Urothelium cell line (cell line): Measurements from ENCODE around the gene DCHS2.

Source experiments
- DNase-seq: peaks from one replicate; pipeline ENCODE4 v3.0.0; 2011; ENCODE audit warnings: low spot score, mixed read lengths
- FAIRE-seq: peaks from 2 replicates; lab custom pipeline; 2011; peaks lifted over from hg19 to GRCh38; lab: Jason Lieb, UNC

The DCHS2 gene, protein sequence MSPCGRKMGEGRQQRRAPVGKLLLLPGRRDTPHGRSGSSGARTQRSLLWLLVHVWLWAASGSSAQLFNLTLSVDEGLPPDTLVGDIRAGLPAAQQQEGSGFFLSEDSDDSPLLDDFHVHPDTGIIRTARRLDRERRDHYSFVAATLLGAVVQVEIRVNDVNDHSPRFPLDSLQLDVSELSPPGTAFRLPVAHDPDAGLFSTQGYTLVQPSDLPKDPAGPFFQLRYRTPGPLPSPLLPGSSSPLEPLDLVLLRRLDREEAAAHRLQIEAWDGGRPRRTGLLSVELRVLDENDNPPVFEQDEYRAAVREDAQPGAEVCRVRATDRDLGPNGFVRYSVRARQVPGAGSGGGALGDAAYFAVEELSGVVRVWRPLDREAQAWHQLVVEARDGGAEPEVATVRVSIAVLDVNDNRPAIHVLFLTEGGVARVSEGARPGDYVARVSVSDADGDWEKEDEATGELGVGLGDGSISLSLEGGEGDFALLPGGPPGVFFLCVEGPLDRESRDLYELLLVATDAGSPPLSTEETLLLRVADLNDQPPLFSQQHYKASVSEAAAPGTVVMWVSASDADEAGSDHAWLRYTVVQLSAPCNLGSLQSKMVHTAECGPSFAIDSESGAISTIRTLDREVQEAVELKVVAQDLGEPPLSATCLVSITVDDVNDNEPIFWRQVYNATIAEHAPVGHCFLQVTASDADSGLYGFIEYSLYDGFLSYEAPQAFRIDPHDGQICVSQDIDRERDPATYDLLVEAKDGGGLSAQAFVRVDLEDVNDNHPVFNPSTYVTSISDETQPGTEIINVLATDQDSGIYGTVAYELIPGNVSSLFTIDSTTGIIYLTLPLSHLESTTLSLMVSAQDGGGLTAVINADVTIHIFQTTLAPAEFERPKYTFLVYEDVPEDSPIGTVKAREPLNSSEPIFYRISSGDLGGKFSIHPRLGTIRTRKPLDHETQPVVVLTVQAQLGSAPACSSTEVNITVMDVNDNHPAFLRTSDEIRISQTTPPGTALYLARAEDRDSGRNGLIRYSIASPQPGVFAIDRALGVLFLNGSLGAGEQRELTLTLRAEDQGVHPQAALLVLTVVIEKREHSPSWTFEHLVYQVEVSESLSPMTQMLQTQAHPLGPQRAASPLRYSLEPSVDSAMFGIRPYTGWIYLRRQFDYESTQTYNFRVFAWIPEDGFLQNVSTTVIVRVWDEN (N-terminal part only)

GRCh38 chr4:154491341-154492271 is at the start of gene DCHS2:
TSS of gene DCHS2 (minus strand) at chr4:154491799. CDS start at chr4:154491355, 444 bp downstream.
- FAIRE-seq (peak; percentile 61), DNase-seq (peak; percentile 80)

DNA sequence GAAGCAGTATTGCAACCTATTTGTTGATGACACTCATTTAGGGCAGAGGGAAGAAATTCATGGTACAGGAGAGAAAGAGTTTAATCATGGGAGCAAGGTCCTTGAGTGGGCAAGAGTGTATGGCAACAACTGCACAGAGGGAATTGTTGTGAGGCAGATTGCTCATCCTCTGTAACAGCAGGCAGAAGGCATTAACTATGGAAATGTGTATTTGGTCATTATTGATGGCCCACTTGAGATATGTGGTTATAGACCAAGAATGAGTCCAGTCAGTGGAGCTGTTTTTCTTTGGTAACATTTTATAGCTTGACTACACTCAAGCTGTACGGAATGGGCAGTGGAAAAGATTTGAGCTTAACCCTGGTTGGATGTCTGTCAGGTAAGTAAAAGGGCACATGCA is 42.7 kb upstream of the DCHS2 start:
- DNase-seq (no peak), FAIRE-seq (no peak)

DNA sequence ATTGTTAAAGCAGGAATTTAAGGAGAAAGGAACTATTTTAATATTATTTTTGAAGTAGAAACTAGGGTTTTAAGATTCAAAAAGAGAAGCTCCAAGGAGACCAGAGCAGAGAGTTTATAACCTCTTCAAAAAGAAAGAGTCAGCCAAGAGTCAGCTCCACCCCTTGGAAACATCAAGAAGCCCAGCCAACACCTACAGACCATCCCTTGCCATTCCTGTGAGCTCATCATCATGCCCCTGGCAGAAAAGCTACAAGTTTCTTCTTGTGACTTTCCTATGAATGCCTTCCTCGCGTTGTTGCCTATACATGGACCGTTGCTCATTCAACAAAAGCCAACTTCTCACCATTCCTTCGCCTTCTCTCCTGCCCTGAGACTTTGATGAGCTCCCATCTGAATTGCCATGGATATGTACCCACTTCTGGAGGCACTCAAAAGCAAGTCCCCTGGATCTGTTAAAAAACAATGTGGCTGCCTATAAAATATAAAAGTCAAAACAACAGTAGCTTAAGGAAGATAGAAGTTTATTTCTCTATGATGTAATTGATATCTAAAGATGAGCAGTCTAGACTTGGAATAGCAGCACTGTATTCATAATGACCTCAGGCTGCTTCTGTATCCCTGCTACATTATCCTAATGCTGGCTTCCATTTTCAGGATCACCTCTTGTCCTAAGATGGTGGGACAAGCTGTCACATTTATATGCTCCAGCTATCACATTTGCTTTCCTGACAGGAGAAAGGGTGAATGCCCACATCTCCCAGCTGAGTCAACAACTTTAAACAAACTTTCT is 38.3 kb upstream of the DCHS2 start:
- DNase-seq = no peak
- no peak for FAIRE-seq

DNA sequence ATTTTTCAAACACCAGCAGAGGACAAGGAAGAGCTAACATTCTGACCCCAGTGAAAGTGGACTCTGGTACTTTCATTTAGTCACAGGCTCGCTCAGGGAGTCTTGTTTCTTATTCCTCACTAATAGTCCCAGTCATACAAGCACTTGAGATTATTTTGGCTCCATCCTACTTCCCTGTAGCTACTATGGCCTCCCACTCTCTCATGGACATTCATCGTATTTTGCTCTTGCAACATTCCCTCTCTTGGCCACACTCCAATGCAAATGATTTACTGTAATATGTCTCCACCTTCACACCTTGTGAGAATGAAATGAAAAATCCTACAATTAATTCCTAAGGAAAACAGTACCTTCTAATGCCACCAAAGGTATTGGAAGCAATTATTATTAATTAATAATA is 37.3 kb upstream of the DCHS2 start:
- no peak for DNase-seq
- FAIRE-seq = no peak

- DNase-seq (no peak), FAIRE-seq (no peak)
Measured at GRCh38 chr4:154527308-154527707, 35.7 kb upstream of the DCHS2 start.

DNA sequence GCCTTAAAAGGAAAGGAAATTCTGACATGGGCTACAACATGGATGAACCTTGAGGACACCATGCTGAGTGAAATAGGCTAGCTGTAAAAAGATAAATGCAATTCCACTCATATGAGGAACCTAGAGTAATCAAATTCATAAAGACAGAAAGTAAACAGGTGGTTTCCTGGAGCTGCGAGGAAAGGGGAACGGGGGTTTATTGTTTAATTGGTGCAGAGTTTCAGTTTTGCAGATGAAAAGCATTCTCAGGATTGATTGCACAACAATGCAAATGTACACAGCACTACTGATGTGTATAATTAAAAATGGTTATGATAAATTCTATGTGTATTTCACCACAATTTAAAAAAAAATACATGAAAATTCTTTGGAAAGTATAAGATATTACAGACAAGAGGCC is 34.6 kb upstream of the DCHS2 start:
- DNase-seq = no peak
- no peak for FAIRE-seq

- no peak for DNase-seq
- FAIRE-seq = no peak
Measured at GRCh38 chr4:154521607-154522006, 30.0 kb upstream of the DCHS2 start.

DNA sequence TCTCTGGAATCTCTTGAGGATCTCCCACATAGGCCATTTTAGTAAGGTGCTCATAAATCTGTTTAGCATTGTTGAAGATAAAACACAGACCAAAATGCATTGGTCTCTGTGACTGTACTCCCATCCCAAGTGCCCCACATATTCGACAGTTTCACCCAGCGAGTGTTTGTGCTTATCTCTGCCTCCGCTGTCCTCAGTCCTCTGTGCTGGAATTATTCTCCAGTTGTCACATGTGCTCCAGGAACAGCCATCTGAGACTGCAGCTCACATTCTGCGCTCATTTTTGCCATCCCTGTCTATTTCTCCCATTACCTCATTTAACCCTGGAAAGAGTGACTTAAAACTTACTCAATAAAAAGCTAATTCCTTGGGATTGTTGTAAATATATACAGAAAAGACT is 27.6 kb upstream of the DCHS2 start:
- no peak for DNase-seq

GRCh38 chr4:154517591-154517990 is 26.0 kb upstream of the DCHS2 start:
- FAIRE-seq (no peak), DNase-seq (no peak)

More for the DNA sequence above, 27.6 kb upstream of the DCHS2 start:
- no peak for FAIRE-seq

- DNase-seq (no peak), FAIRE-seq (no peak)
Measured at GRCh38 chr4:154516318-154517029, 24.9 kb upstream of the DCHS2 start.

GRCh38 chr4:154511981-154512380 is 20.4 kb upstream of the DCHS2 start:
- no peak for DNase-seq
- no peak for FAIRE-seq

GRCh38 chr4:154511548-154511947 is 19.9 kb upstream of the DCHS2 start:
- DNase-seq = no peak
- FAIRE-seq = no peak

DNA sequence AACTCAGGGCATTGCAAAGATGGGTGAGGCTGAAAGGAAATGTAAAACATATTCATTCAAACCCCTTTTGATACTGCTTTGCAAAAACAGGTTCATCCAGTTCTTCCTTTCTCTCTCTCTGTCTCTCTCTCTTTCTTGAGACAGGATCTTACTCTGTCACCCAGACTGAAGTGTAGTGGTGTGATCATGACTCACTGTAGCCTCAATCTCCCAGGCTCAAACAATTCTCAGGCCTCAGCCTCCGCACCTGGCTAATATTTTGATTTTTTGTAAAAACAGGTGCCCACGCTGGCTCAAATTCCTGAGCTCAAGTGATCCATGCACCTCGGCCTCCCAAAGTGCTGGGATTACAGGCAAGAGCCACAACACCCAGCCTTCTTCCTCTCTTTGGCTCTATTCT is 15.6 kb upstream of the DCHS2 start:
- FAIRE-seq (no peak), DNase-seq (no peak)

DNA sequence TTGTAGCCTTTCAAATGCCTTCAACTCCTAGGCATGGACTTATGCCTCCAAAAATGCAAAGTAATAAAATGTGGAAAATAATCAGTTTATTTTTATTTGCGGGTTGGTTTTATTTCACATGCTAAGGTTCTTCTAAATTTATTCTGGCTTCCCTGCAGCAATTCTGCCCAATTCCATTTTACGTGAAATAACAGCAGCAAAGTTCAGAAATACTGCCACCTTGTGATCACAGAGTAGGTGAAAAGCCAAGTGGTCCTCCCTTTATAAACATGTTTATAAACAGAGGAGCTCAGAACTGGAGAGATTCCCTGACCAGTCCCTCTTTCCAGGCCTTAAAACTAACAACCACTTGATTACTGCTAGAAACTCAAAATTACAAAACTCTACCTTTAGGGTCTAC is 14.7 kb upstream of the DCHS2 start:
- DNase-seq (peak; percentile 22), FAIRE-seq (no peak)

DNA sequence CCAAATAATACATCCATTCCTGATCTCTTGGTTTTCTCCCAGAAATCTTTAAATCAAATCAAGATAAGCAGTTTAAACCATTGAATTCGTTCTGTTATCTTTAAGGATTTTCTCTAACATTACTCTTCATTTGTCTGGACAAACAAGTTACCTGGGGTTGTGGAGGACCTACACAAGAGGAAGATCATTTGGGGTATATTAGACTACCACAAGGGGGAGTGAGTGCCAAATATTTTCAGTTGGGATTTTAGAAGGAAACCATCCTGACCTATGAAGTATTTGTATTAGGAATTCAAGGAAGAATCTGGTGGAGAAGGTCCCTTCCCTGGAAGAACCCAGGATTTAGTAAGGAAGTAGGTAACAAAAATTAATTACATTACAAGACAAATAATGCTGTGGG is 12.0 kb upstream of the DCHS2 start:
- FAIRE-seq (no peak), DNase-seq (peak; percentile 38)

- DNase-seq (no peak), FAIRE-seq (no peak)
Measured at GRCh38 chr4:154502111-154502510, 10.5 kb upstream of the DCHS2 start.

- FAIRE-seq = no peak
- DNase-seq = no peak
Measured at GRCh38 chr4:154497889-154498288, 6.3 kb upstream of the DCHS2 start.

DNA sequence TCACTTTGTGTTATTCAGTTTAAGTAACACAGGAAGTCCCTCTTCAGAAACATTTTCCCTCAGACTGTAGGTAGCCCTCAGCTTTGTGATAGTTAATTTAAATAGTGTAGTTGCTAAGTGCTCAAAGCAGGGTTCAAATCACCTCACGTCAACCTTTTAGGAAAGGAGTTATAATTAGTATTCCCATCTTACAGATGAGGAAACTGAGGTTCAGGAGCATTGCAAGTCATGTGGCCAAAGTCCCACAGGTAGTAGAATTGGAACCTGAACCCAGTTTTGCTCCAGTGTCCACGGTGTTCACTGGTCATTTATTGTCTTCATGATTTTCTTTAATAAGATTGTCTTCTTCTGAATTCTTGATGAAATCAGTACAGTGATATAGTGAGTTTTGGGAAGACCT is 4.3 kb upstream of the DCHS2 start:
- FAIRE-seq = no peak
- DNase-seq = no peak

DNA sequence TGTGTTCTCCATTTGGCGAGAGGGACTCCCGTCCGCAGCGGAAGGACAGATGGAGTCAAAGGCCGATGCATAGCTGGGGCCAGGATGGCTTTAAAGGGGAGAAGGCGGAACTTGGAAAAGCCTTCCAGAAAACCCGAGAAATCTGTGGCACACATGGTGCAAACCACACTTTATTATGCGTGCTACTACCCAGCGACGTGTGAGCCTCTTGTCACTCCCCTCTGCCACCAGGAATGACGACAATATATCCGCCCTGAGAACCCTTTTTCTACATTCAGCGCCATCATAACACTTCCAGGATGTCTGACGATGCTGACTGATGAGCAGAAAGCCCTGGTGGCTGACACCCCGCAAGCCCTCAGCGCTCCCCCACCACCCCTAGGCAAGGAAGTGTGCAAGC is 689 bp upstream of the DCHS2 start:
- DNase-seq = no peak
- FAIRE-seq = no peak
